GM21360 (cell line): ENCODE measurements around the gene MYDGF.

ENCODE experiments used
- ATAC-seq: cut with Tn5 transposase; IDR thresholded peaks from one replicate; pipeline ENCODE4 v1.9.1; 2021; ENCODE audit warnings: mild to moderate bottlenecking, moderate library complexity; ENCODE audit not compliant: unreplicated experiment

The MYDGF gene

GRCh38 chr19:4613254-4613751 lies 56.8 kb downstream of the MYDGF start:
- no peak for ATAC-seq

- no peak for ATAC-seq
These were observed 60.1 kb downstream of the MYDGF start for GRCh38 chr19:4609878-4610511.
